Effector memory CD4-positive, alpha-beta T cell (primary cell): ENCODE results near the gene LRRK1.
"Not testable (repeated sequence)": the region's sequence is repeated elsewhere in the genome, so short reads cannot be mapped to it uniquely, and the experiment has no call there.

Experiments used
- DNase-seq, 3 donors: peaks; one replicate each; pipeline ENCODE4 v3.0.0-alpha.2; 2020
- H3K27ac ChIP-seq: 2 replicates; pipeline ENCODE4 v1.7.0; 2013; ENCODE audit warnings: mild to moderate bottlenecking, low read length, moderate library complexity; ENCODE audit not compliant: insufficient read depth, poor library complexity, severe bottlenecking
- H3K27me3 ChIP-seq: replicated peaks from 2 replicates; pipeline ENCODE4 v1.7.0; 2013; ENCODE audit warnings: mild to moderate bottlenecking, low read length; ENCODE audit not compliant: insufficient read depth, control insufficient read depth, poor library complexity, severe bottlenecking
- H3K36me3 ChIP-seq: 2 replicates; pipeline ENCODE4 v1.7.0; 2013; ENCODE audit warnings: mild to moderate bottlenecking, low read length, moderate library complexity; ENCODE audit not compliant: control insufficient read depth, insufficient read depth
- H3K4me1 ChIP-seq: 2 replicates; pipeline ENCODE4 v1.7.0; 2013; ENCODE audit warnings: low read length, mild to moderate bottlenecking; ENCODE audit not compliant: control insufficient read depth, insufficient read depth, poor library complexity, severe bottlenecking
- H3K4me3 ChIP-seq: 2 replicates; pipeline ENCODE4 v1.7.0; 2013; ENCODE audit warnings: low read length, low read depth, mild to moderate bottlenecking; ENCODE audit not compliant: insufficient read depth, poor library complexity, severe bottlenecking
- H3K9me3 ChIP-seq: 2 replicates; pipeline ENCODE4 v1.7.0; 2013; ENCODE audit warnings: mild to moderate bottlenecking, low read length, moderate library complexity; ENCODE audit not compliant: control insufficient read depth

Gene LRRK1

DNA sequence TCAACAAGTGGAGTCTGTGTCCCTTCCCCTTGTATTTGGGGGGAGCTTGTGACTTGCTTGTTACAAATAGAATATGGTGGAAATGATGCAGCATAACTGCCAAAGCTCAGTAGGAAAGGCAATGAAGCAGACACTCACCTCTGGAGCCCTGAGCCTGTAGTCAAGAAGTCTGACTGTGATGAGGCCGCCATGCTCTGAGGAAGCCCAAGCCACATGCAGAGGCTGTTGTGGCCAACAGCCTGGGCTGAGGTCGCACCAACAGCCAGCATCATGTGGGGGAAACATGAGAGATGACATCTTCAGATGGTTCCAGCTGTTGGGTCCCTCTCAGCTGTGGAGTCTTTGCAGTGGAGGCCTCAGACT, 171.3 kb downstream of the LRRK1 start:
- peaks cover 2% of the 10 kb centered on the region for H3K4me1 ChIP-seq
- H3K27ac ChIP-seq, result no peak overlapping the region
- H3K4me3 ChIP-seq, result no peak overlapping the region
- no peaks in the 10 kb centered on the region for H3K9me3 ChIP-seq
- H3K27me3 ChIP-seq, result no peaks in the 10 kb centered on the region
- no peak for DNase-seq
- H3K36me3 ChIP-seq, result no peaks in the 10 kb centered on the region

DNA sequence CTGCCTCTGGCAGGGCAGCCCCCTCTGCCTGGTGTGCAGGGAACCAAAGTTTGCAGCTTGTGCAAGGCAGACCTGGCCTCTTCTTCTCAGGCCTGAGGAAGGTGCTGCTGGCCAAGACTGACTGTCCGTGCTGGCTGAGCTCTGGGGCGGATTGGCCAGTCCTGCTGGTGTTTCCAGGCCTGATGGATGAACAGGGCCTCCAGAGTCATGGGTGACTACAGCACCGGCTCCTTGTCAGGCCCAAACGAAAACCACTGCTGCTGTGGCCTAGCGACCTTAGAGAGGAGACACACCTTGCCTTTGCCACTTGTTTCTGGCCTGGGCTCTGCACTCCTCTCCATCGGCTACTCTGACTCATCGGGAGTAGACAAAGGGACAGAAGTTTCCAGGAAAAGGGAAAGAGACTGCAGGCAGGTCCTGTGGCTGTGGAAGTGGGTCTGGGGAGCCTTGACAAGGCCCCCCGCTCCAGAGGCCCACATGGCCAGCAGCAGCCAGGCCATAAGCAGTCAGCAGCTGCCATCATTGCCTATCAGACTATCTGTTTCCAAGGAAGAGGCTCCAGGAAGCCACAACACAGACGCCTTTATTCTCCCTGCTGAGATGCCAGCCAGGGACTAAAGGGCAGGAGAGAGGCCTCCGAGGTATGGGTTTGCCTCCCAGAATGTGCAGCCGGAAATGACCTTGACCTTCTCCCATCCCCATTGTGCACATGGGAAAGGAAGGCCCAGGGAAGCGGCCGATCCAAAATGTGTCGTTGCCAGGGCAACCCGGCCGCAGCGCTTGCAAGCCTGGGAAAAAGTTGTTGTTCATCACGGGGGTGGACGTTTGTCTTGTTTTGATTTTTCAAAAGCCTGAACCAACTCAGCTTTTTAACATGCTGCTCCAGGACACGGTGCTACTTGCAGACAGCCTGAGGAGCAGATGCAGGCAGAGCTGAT, 172.2 kb downstream of the LRRK1 start:
- Histone ChIP-seq H3K27ac (no peak overlapping the region), H3K27me3 (no peaks in the 10 kb centered on the region), H3K9me3 (no peaks in the 10 kb centered on the region), H3K4me3 (no peak overlapping the region), H3K36me3 (no peaks in the 10 kb centered on the region), H3K4me1 (peaks cover 2% of the 10 kb centered on the region)
- DNase-seq, result no peak

DNA sequence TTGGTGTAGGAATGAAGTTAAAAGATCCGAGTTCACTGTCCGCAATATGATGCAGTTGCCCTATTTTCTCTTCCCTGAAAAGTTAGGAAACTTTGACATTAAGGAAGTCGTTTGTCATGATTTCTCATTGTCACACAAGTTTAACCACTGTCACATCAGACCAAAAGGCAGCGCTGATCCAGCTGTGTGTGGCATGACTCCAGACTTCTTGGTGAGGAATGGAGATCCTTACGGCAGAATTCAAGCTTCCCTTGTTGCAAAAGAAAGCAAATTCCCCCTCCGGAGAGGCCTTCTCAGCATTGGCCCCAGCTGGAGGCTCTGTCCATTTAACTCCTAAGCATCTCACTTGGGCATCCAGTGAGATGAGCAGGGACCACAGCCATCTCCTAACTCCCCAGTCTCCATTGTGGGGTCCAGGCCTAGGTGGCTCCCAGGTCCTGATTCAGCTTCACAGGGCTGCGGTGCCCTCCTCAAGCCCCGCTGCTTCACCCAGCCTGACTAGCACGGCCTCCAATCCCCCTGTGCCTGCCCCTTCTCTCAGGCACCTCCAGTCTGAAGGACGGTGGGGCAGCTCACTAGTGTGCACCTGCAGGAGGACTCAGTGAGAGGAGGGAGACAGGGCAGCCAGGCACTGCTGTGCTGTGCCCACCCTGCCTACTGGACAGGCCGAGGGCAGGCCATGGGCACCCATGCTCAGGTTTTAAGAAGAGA, 173.2 kb downstream of the LRRK1 start:
- no peak for DNase-seq
- Histone ChIP-seq H3K27ac (no peak overlapping the region), H3K4me3 (no peak overlapping the region), H3K4me1 (peaks cover 2% of the 10 kb centered on the region), H3K27me3 (no peaks in the 10 kb centered on the region), H3K9me3 (no peaks in the 10 kb centered on the region), H3K36me3 (no peaks in the 10 kb centered on the region)

DNA sequence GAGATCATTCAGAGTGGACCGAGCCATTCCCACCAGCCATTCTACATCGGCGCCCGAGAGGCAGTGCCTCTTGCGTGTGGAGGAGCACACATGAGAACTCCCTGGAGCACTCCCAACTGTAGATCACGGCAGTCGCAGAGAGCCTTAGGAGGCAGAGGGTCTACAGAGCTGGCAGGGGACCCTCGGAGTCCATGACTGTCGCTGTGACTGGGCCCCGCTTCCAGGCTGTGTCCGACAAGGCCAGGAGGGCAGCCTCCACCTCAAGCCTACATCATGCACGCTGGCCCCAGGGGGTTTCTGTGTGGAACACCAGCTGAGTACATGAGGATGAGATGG, 173.7 kb downstream of the LRRK1 start:
- Histone ChIP-seq H3K4me3 (no peak overlapping the region), H3K27me3 (no peaks in the 10 kb centered on the region), H3K27ac (no peak overlapping the region), H3K4me1 (peaks cover 2% of the 10 kb centered on the region), H3K36me3 (no peaks in the 10 kb centered on the region), H3K9me3 (no peaks in the 10 kb centered on the region)
- no peak for DNase-seq

DNA sequence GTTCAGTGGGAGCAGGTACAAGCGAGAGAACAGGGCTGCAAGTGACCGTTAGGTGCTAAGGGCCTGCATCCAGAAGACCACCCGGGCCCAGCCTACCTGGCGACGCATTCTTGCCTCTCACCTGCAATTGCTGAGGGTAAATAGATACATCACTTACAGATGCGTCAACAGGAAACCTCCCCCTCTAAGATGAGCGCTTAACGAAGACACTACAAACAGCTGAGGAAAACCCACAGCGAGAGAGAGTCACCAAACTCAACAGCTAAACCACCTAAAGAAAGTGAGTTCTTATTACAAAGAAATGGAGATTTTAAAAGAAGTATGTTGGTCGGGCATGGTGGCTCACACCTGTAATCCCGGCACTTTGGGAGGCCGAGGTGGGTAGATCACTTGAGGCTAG, 174.8 kb downstream of the LRRK1 start:
- DNase-seq, result no peak
- Histone ChIP-seq H3K4me1 (peaks cover 1% of the 10 kb centered on the region), H3K27ac (no peak overlapping the region), H3K27me3 (no peaks in the 10 kb centered on the region), H3K36me3 (no peaks in the 10 kb centered on the region), H3K9me3 (no peaks in the 10 kb centered on the region), H3K4me3 (no peak overlapping the region)

DNA sequence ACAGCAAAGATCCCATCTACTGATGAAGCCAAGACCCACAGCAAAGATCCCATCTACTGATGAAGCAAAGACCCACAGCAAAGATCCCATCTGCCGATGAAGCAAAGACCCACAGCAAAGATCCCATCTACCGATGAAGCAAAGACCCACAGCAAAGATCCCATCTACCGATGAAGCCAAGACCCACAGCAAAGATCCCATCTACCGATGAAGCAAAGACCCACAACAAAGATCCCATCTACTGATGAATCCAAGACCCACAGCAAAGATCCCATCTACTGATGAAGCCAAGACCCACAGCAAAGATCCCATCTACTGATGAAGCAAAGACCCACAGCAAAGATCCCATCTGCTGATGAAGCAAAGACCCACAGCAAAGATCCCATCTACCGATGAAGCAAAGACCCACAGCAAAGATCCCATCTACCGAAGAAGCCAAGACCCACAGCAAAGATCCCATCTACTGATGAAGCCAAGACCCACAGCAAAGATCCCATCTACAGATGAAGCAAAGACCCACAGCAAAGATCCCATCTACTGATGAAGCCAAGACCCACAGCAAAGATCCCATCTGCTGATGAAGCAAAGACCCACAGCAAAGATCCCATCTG, 176.7 kb downstream of the LRRK1 start:
- not testable (repeated sequence) for DNase-seq, H3K4me1 ChIP-seq, H3K27ac ChIP-seq, H3K4me3 ChIP-seq, H3K27me3 ChIP-seq, H3K9me3 ChIP-seq, H3K36me3 ChIP-seq

DNA sequence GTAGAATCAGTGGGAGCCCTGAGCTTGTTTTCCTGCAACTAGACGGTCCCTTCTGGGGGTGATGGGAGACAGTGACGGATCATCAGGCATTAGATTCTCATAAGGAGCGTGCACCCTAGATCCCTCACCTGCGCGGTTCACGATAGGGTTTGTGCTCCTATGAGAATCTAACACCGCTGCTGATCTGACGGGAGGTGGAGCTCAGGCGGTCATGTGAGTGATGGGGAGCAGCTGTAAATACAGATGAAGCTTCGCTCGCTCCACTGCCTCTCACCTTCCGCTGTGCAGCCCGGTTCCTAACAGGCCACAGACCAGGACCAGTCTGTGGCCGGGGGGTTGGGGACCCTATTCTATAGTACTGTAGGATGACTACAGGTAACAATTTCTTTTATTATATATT, 178.0 kb downstream of the LRRK1 start:
- DNase-seq, result no peak
- no peaks in the 10 kb centered on the region for H3K27me3 ChIP-seq
- H3K27ac ChIP-seq, result no peak overlapping the region
- H3K9me3 ChIP-seq, result no peaks in the 10 kb centered on the region
- H3K4me3 ChIP-seq, result no peak overlapping the region
- no peaks in the 10 kb centered on the region for H3K36me3 ChIP-seq
- no peaks in the 10 kb centered on the region for H3K4me1 ChIP-seq

DNA sequence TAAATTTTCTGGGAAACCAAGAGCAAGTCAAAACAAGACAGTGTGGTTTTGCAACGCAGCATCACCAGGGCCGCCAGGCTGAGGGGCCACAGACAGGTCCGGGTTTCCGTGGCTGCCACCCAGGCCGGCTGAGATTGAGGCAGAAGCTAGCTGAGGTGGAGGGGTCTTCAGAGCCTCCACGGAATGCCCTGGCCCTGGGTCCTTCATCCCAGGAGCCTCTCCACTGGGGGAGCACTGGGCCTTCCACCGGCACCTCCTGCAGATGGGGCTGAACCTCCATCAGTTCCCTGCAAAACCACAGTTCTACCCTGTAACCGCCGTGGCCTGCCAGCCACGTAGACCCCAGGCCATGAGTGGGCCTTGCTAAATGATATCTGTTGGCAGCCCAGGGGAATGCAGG, 180.0 kb downstream of the LRRK1 start:
- no peak for DNase-seq
- Histone ChIP-seq H3K27ac (no peak overlapping the region), H3K27me3 (no peaks in the 10 kb centered on the region), H3K36me3 (no peaks in the 10 kb centered on the region), H3K4me1 (no peaks in the 10 kb centered on the region), H3K9me3 (no peaks in the 10 kb centered on the region), H3K4me3 (no peak overlapping the region)

DNA sequence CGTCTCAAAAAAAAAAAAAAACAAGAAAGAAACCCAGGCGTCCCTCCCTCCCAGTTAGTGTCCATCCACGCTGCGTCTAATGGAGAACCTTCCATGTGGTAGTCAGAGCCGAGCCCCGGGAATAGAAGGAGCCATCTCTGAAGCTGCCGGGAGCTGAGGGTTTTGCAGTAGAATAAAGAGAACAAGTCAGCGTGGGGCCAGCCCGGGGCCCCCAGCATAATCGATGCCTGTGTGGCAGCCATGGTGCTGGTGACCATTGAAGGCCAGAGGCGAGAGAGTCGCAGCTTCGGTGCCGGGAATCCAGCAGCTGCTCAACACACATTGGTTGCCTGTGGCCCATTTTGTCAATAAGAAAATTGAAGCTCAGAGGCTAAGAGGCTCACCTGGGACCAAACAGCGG, 181.0 kb downstream of the LRRK1 start:
- Histone ChIP-seq H3K27ac (no peak overlapping the region), H3K4me3 (no peak overlapping the region)

More for the DNA sequence above, 181.0 kb downstream of the LRRK1 start:
- H3K36me3 ChIP-seq, result no peaks in the 10 kb centered on the region
- no peaks in the 10 kb centered on the region for H3K9me3 ChIP-seq
- H3K4me1 ChIP-seq, result no peaks in the 10 kb centered on the region
- H3K27me3 ChIP-seq, result no peaks in the 10 kb centered on the region
- no peak for DNase-seq
